Measurements from ENCODE around the gene H19. TPM values are rescaled to one million over a fixed set of nuclear protein-coding genes. Genes with fewer than 3 reads are reported as not detected.

Gene H19
- 1,000 to 10,000 TPM in 1 of 2 donors, 10 to 100 TPM in 1; 49.1 to 1,932 TPM for total RNA-seq
- 100 to 1,000 TPM in 1 of 2 donors, 10 to 100 TPM in 1; 56.6 to 305 TPM for polyA plus RNA-seq
- long read RNA-seq, donor 1, transcript H19-207 (3 exons, 489 nt), result minor isoform, 69 of 420 reads
- long read RNA-seq, donor 1, transcript H19-211 (4 exons, 592 nt), result minor isoform, 10 of 420 reads
- long read RNA-seq, donor 1, transcript H19-201 (4 exons, 1,771 nt), result minor isoform, 68 of 420 reads
- long read RNA-seq, donor 1, transcript H19-203 (5 exons, 2,348 nt), result major isoform, 105 of 420 reads
- long read RNA-seq, donor 1, partial matches to known transcripts, result 149 of 420 reads
- long read RNA-seq, donor 1, other reads (novel, unspliced or antisense), result 11 of 420 reads
- long read RNA-seq, donor 2, transcript H19-211 (4 exons, 592 nt), result minor isoform, 5 of 133 reads
- long read RNA-seq, donor 2, transcript H19-207 (3 exons, 489 nt), result minor isoform, 11 of 133 reads
- long read RNA-seq, donor 2, transcript H19-203 (5 exons, 2,348 nt), result minor isoform, 22 of 133 reads
- long read RNA-seq, donor 2, transcript H19-201 (4 exons, 1,771 nt), result major isoform, 26 of 133 reads
- long read RNA-seq, donor 2, partial matches to known transcripts, result 60 of 133 reads
- long read RNA-seq, donor 2, other reads (novel, unspliced or antisense), result 6 of 133 reads
- long read RNA-seq, donor 3, transcript H19-211 (4 exons, 592 nt), result minor isoform, 6 of 182 reads
- long read RNA-seq, donor 3, transcript H19-203 (5 exons, 2,348 nt), result major isoform, 41 of 182 reads
- long read RNA-seq, donor 3, transcript H19-207 (3 exons, 489 nt), result minor isoform, 26 of 182 reads
- long read RNA-seq, donor 3, transcript H19-201 (4 exons, 1,771 nt), result minor isoform, 35 of 182 reads
- long read RNA-seq, donor 3, partial matches to known transcripts, result 66 of 182 reads
- long read RNA-seq, donor 3, other reads (novel, unspliced or antisense), result 0 of 182 reads
- long read RNA-seq, donor 4, transcript H19-203 (5 exons, 2,348 nt), result minor isoform, 36 of 176 reads
- long read RNA-seq, donor 4, transcript H19-207 (3 exons, 489 nt), result minor isoform, 19 of 176 reads
- long read RNA-seq, donor 4, transcript H19-201 (4 exons, 1,771 nt), result major isoform, 41 of 176 reads
- long read RNA-seq, donor 4, partial matches to known transcripts, result 70 of 176 reads
- long read RNA-seq, donor 4, other reads (novel, unspliced or antisense), result 0 of 176 reads
- long read RNA-seq, donor 5, transcript H19-207 (3 exons, 489 nt), result minor isoform, 36 of 257 reads
- long read RNA-seq, donor 5, transcript H19-203 (5 exons, 2,348 nt), result major isoform, 64 of 257 reads
- long read RNA-seq, donor 5, transcript H19-211 (4 exons, 592 nt), result minor isoform, 9 of 257 reads
- long read RNA-seq, donor 5, transcript H19-201 (4 exons, 1,771 nt), result minor isoform, 47 of 257 reads
- long read RNA-seq, donor 5, partial matches to known transcripts, result 91 of 257 reads
- long read RNA-seq, donor 5, other reads (novel, unspliced or antisense), result 5 of 257 reads

DNA sequence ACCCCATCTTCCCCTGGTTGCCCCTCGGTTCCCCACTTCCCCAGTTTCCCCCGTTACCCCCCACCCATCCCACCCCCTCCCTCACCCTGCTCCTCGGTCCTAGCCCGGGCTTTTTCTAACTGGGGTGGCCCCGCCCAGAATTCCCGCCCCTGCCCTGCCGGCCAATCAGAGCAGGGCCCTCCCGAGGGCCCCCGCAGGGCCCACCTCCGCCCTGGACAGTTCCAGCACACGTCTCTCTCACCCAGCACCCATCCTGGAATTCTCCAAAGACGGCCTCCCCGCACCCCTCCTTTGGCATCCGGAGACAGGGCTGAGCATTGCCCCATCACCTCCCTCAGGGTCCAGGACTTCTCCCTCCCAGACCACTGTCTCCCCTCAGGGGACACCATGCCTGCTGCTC lies at the start of gene H19:
H19 (minus strand) TSS at position 88 of the 400 bp plus-strand sequence.
- no peak for ATAC-seq (ENCODE audit: insufficient read depth, low FRiP score)
- TF ChIP-seq, protein P1, sequence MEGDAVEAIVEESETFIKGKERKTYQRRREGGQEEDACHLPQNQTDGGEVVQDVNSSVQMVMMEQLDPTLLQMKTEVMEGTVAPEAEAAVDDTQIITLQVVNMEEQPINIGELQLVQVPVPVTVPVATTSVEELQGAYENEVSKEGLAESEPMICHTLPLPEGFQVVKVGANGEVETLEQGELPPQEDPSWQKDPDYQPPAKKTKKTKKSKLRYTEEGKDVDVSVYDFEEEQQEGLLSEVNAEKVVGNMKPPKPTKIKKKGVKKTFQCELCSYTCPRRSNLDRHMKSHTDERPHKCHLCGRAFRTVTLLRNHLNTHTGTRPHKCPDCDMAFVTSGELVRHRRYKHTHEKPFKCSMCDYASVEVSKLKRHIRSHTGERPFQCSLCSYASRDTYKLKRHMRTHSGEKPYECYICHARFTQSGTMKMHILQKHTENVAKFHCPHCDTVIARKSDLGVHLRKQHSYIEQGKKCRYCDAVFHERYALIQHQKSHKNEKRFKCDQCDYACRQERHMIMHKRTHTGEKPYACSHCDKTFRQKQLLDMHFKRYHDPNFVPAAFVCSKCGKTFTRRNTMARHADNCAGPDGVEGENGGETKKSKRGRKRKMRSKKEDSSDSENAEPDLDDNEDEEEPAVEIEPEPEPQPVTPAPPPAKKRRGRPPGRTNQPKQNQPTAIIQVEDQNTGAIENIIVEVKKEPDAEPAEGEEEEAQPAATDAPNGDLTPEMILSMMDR (IDR thresholded peaks at IDR 0.05; ENCODE audit: control extremely low read depth, extremely low read depth), result no peak

DNA sequence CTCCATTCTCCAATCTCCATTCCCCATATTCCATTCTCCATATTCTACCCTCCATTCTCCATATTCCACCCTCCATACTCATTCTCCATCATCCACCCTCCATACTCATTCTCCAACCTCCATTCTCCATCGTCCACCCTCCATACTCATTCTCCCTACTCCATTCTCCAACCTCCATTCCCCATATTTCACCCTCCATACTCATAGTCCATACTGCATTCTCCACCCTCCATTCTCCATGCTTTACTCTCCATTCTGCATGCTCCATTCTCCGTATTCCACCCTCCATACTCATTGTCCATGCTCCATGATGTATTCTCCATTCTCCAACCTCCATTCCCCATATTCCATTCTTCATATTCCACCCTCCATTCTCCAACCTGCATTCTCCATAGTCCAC lies 44.3 kb upstream of the H19 start:
- Histone ChIP-seq H3K9me3 (ENCODE audit: control insufficient read depth in 4 of 4, insufficient read depth in 3 of 4, low read length in 3 of 4) (no peaks in the 10 kb centered on the region), H3K27ac (ENCODE audit: low read depth in 1 of 2, low read length in 1 of 2) (no peak overlapping the region), H3K9ac (ENCODE audit: insufficient read depth in 1 of 2, low read length in 2 of 2) (no peak overlapping the region), H3K4me3 (no peak overlapping the region), H3K36me3 (ENCODE audit: control insufficient read depth in 4 of 4, insufficient read depth in 4 of 4, low read length in 4 of 4) (no peaks in the 10 kb centered on the region), H3K27me3 (ENCODE audit: control insufficient read depth in 3 of 3, insufficient read depth in 3 of 3, low read length in 2 of 3) (peaks cover 0 to 17% (median 2%) of the 10 kb centered on the region in 3 donors), H3K4me1 (ENCODE audit: control insufficient read depth in 5 of 5, insufficient read depth in 5 of 5, low read length in 5 of 5) (no peaks in the 10 kb centered on the region)
- ATAC-seq (ENCODE audit: insufficient read depth, low FRiP score) (no peak), DNase-seq (no peak)
- 69 to 83% methylated on average over 2 of the region's 2 CpGs for WGBS, 2 donors
- TF ChIP-seq, protein P1 (IDR thresholded peaks at IDR 0.05; ENCODE audit: control extremely low read depth, extremely low read depth), result no peak

More for the DNA sequence above, at the start of gene H19:
- Histone ChIP-seq H3K4me1 (ENCODE audit: control insufficient read depth in 5 of 5, insufficient read depth in 5 of 5, low read length in 5 of 5) (no peaks in the 10 kb centered on the region), H3K4me3 (no peak within 1 kb of the TSS), H3K27ac (ENCODE audit: low read depth in 1 of 2, low read length in 1 of 2) (no peak within 1 kb of the TSS), H3K27me3 (ENCODE audit: control insufficient read depth in 3 of 3, insufficient read depth in 3 of 3, low read length in 2 of 3) (no peaks in the 10 kb centered on the region), H3K9ac (ENCODE audit: insufficient read depth in 1 of 2, low read length in 2 of 2) (no peak within 1 kb of the TSS), H3K9me3 (ENCODE audit: control insufficient read depth in 4 of 4, insufficient read depth in 3 of 4, low read length in 3 of 4) (no peaks in the 10 kb centered on the region), H3K36me3 (ENCODE audit: control insufficient read depth in 4 of 4, insufficient read depth in 4 of 4, low read length in 4 of 4) (no peaks in the 10 kb centered on the region)
- no peak for DNase-seq
- WGBS, 2 donors, result no CpG with 5 or more reads among the region's 14 CpGs

DNA sequence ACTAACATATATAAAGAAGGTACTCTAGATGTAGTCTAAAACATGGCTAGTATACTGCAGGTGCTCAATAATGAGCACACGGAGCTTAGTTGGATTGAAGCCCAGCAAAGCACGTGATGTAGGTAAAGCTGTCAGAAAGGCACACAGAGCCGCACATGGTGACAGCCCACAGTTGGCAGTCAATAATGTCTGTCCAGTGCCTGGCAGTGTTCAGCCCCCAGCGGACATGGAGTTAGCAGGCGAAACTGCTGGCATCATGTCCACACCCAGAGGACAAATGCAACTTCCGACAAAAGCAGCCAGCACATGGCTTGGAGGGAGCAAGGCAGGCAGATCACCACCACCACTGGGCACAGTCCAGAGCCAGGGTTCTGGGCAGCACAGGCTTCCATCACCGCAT lies 43.5 kb upstream of the H19 start:
- DNase-seq (no peak), ATAC-seq (ENCODE audit: insufficient read depth, low FRiP score) (no peak)
- WGBS, 2 donors, result no CpG with 5 or more reads among the region's 7 CpGs
- Histone ChIP-seq H3K4me3 (no peak overlapping the region), H3K4me1 (ENCODE audit: control insufficient read depth in 5 of 5, insufficient read depth in 5 of 5, low read length in 5 of 5) (no peaks in the 10 kb centered on the region), H3K9me3 (ENCODE audit: control insufficient read depth in 4 of 4, insufficient read depth in 3 of 4, low read length in 3 of 4) (no peaks in the 10 kb centered on the region), H3K27me3 (ENCODE audit: control insufficient read depth in 3 of 3, insufficient read depth in 3 of 3, low read length in 2 of 3) (peaks cover 0 to 9% (median 0%) of the 10 kb centered on the region in 3 donors), H3K36me3 (ENCODE audit: control insufficient read depth in 4 of 4, insufficient read depth in 4 of 4, low read length in 4 of 4) (no peaks in the 10 kb centered on the region), H3K9ac (ENCODE audit: insufficient read depth in 1 of 2, low read length in 2 of 2) (no peak overlapping the region), H3K27ac (ENCODE audit: low read depth in 1 of 2, low read length in 1 of 2) (no peak overlapping the region)
- TF ChIP-seq, protein P1 (IDR thresholded peaks at IDR 0.05; ENCODE audit: control extremely low read depth, extremely low read depth), result no peak

Data from lung (tissue), 16 donors.